ENCODE results near the gene PPP1R26. TPM values are rescaled to one million over a fixed set of nuclear protein-coding genes. Genes with fewer than 3 reads are reported as not detected.

The PPP1R26 gene
- total and polyA plus RNA-seq, 2 of the 13 experiments (the other 11 are each of a cell fraction or from before 2014, with no cell fraction given), result 8.6 to 11.6 TPM

- TF ChIP-seq HDAC2 (CRISPR knock-in tag; IDR thresholded peaks at IDR 0.05), result peak; percentile 71
- TF ChIP-seq ZNF331 (CRISPR knock-in tag; IDR thresholded peaks at IDR 0.05), result peak; percentile 68; the same call in 1 of the 2 replicates
- TF ChIP-seq PRMT3 (CRISPR knock-in tag; IDR thresholded peaks at IDR 0.05; ENCODE audit: borderline replicate concordance, low read depth), result no peak
- no peak for TF ChIP-seq TGIF2 (CRISPR knock-in tag; IDR thresholded peaks at IDR 0.05)
- TF ChIP-seq NCOR1 (IDR thresholded peaks at IDR 0.05; ENCODE audit: borderline replicate concordance, low read length), result peak; percentile 34; the same call in 1 of the 2 replicates
- peak; percentile 35; the same call in 1 of the 2 replicates for TF ChIP-seq ZMYM3 (CRISPR knock-in tag; IDR thresholded peaks at IDR 0.05)
- no peak for TF ChIP-seq SP2 (CRISPR knock-in tag; IDR thresholded peaks at IDR 0.05)
- TF ChIP-seq ZFP82 (CRISPR knock-in tag; IDR thresholded peaks at IDR 0.05; ENCODE audit: borderline replicate concordance), result no peak
- TF ChIP-seq JUND (CRISPR knock-in tag; IDR thresholded peaks at IDR 0.05), result no peak
- TF ChIP-seq CHCHD3 (CRISPR knock-in tag; IDR thresholded peaks at IDR 0.05), result no peak
- no peak for TF ChIP-seq PBX2 (CRISPR knock-in tag; IDR thresholded peaks at IDR 0.05)
- 0 out of 2 replicates have a peak, but pooled peaks have one; percentile 34 for TF ChIP-seq NR2F6 (IDR thresholded peaks at IDR 0.05)
- peak; percentile 74 for TF ChIP-seq NR2F6 (CRISPR knock-in tag; IDR thresholded peaks at IDR 0.05)
- TF ChIP-seq EEA1 (CRISPR knock-in tag; IDR thresholded peaks at IDR 0.05; ENCODE audit: borderline replicate concordance), result no peak
- TF ChIP-seq ZZZ3 (CRISPR knock-in tag; IDR thresholded peaks at IDR 0.05; ENCODE audit: borderline replicate concordance), result 0 out of 2 replicates have a peak, but pooled peaks have one; percentile 25
- no peak for TF ChIP-seq FIP1L1 (IDR thresholded peaks at IDR 0.05; ENCODE audit: borderline replicate concordance, insufficient read depth, low read depth, low read length)
- TF ChIP-seq HOXA9 (CRISPR knock-in tag; IDR thresholded peaks at IDR 0.05; ENCODE audit: borderline replicate concordance), result no peak
- no peak for TF ChIP-seq SAFB2 (CRISPR knock-in tag; IDR thresholded peaks at IDR 0.05; ENCODE audit: borderline replicate concordance, low read depth)
- 0 out of 2 replicates have a peak, but pooled peaks have one; percentile 27 for TF ChIP-seq ZSCAN9 (CRISPR knock-in tag; IDR thresholded peaks at IDR 0.05; ENCODE audit: borderline replicate concordance)
- TF ChIP-seq ZBTB20 (CRISPR knock-in tag; IDR thresholded peaks at IDR 0.05; ENCODE audit: borderline replicate concordance, low read depth), result peak; percentile 30; the same call in 1 of the 2 replicates
- TF ChIP-seq, protein P1, sequence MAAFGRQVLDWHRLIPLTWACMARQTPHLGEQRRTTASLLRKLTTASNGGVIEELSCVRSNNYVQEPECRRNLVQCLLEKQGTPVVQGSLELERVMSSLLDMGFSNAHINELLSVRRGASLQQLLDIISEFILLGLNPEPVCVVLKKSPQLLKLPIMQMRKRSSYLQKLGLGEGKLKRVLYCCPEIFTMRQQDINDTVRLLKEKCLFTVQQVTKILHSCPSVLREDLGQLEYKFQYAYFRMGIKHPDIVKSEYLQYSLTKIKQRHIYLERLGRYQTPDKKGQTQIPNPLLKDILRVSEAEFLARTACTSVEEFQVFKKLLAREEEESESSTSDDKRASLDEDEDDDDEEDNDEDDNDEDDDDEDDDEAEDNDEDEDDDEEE (CRISPR knock-in tag; IDR thresholded peaks at IDR 0.05), result no peak
Observed at GRCh38 chr9:135490980-135491464, 11.4 kb downstream of the PPP1R26 start (continued).

All from HepG2 (cell line).